Parathyroid adenoma (tissue), 2 donors: ENCODE results near the gene CCDC3.

ENCODE experiments used
- H2AFZ ChIP-seq: fragments of 300-600 bp; sonication (generic); one replicate; pipeline ENCODE4 v1.7.0; 2017; ENCODE audit warnings: antibody characterized with exemption, mild to moderate bottlenecking
- H3K27ac ChIP-seq: fragments of 300-600 bp; sonication (generic); one replicate; pipeline ENCODE4 v1.7.0; 2017
- H3K27me3 ChIP-seq: fragments of 300-600 bp; sonication (generic); one replicate; pipeline ENCODE4 v1.7.0; 2017; ENCODE audit warnings: low read length; ENCODE audit not compliant: control insufficient read depth, insufficient read depth
- H3K36me3 ChIP-seq: fragments of 300-600 bp; sonication (generic); one replicate; pipeline ENCODE4 v1.7.0; 2017; ENCODE audit warnings: low read length; ENCODE audit not compliant: control insufficient read depth, insufficient read depth
- H3K4me1 ChIP-seq: fragments of 300-600 bp; sonication (generic); one replicate; pipeline ENCODE4 v1.7.0; 2017; ENCODE audit warnings: control low read depth
- H3K4me2 ChIP-seq: fragments of 300-600 bp; sonication (generic); one replicate; pipeline ENCODE4 v1.7.0; 2017; ENCODE audit warnings: low read length
- H3K4me3 ChIP-seq: fragments of 300-600 bp; sonication (generic); one replicate; pipeline ENCODE4 v1.7.0; 2017; ENCODE audit warnings: low read depth, low read length
- H3K79me2 ChIP-seq: fragments of 300-600 bp; sonication (generic); one replicate; pipeline ENCODE4 v1.7.0; 2017; ENCODE audit warnings: control low read depth
- H3K9ac ChIP-seq: fragments of 300-600 bp; sonication (generic); one replicate; pipeline ENCODE4 v1.7.0; 2017; ENCODE audit warnings: mild to moderate bottlenecking
- H3K9me3 ChIP-seq: fragments of 300-600 bp; sonication (generic); one replicate; pipeline ENCODE4 v1.7.0; 2017; ENCODE audit warnings: low read length; ENCODE audit not compliant: control insufficient read depth
- CTCF ChIP-seq: fragments of 300-600 bp; sonication (generic); IDR thresholded peaks from one replicate; pipeline ENCODE4 v1.7.0; 2017; ENCODE audit warnings: antibody characterized with exemption, mild to moderate bottlenecking
- donor health status: primary hyperparathyroidism.

The CCDC3 gene

GRCh38 chr10:12890958-12891357 lies 110.6 kb downstream of the CCDC3 start:
- H3K4me2 ChIP-seq = no peak overlapping the region
- no peaks in the 10 kb centered on the region for H3K27me3 ChIP-seq
- no peaks in the 10 kb centered on the region for H3K36me3 ChIP-seq
- H3K4me1 ChIP-seq = no peaks in the 10 kb centered on the region
- H3K9me3 ChIP-seq = no peaks in the 10 kb centered on the region
- H3K27ac ChIP-seq = no peak overlapping the region
- no peak overlapping the region for H2AFZ ChIP-seq
- H3K79me2 ChIP-seq = no peaks in the 10 kb centered on the region
- no peak overlapping the region for H3K9ac ChIP-seq
- H3K4me3 ChIP-seq = no peak overlapping the region
- TF ChIP-seq CTCF = no peak

- Histone ChIP-seq H3K4me2 (no peak overlapping the region), H3K27ac (no peak overlapping the region), H3K27me3 (no peaks in the 10 kb centered on the region), H3K4me1 (no peaks in the 10 kb centered on the region), H2AFZ (no peak overlapping the region), H3K79me2 (no peaks in the 10 kb centered on the region), H3K9me3 (no peaks in the 10 kb centered on the region), H3K4me3 (no peak overlapping the region), H3K36me3 (no peaks in the 10 kb centered on the region), H3K9ac (no peak overlapping the region)
- no peak for TF ChIP-seq CTCF
Measured at GRCh38 chr10:12888470-12888869, 113.0 kb downstream of the CCDC3 start.

GRCh38 chr10:12887780-12888179 lies 113.7 kb downstream of the CCDC3 start:
- H3K9ac ChIP-seq = no peak overlapping the region
- H3K36me3 ChIP-seq = no peaks in the 10 kb centered on the region
- H3K27ac ChIP-seq = no peak overlapping the region
- no peak overlapping the region for H3K4me2 ChIP-seq
- H3K4me1 ChIP-seq = no peaks in the 10 kb centered on the region
- no peak overlapping the region for H3K4me3 ChIP-seq
- no peak overlapping the region for H2AFZ ChIP-seq
- H3K79me2 ChIP-seq = no peaks in the 10 kb centered on the region
- H3K27me3 ChIP-seq = no peaks in the 10 kb centered on the region
- no peak for TF ChIP-seq CTCF
- H3K9me3 ChIP-seq = no peaks in the 10 kb centered on the region

GRCh38 chr10:12884851-12885250 lies 116.7 kb downstream of the CCDC3 start:
- Histone ChIP-seq H3K9me3 (no peaks in the 10 kb centered on the region), H3K27me3 (no peaks in the 10 kb centered on the region), H3K36me3 (no peaks in the 10 kb centered on the region), H3K4me1 (no peaks in the 10 kb centered on the region), H3K9ac (no peak overlapping the region), H3K4me3 (no peak overlapping the region), H2AFZ (no peak overlapping the region), H3K4me2 (no peak overlapping the region), H3K79me2 (no peaks in the 10 kb centered on the region), H3K27ac (no peak overlapping the region)
- TF ChIP-seq CTCF = no peak

- H3K36me3 ChIP-seq = no peaks in the 10 kb centered on the region
- H3K27ac ChIP-seq = no peak overlapping the region
- no peak overlapping the region for H3K4me2 ChIP-seq
- H3K27me3 ChIP-seq = no peaks in the 10 kb centered on the region
- H3K4me1 ChIP-seq = no peaks in the 10 kb centered on the region
- H3K9me3 ChIP-seq = no peaks in the 10 kb centered on the region
- no peak overlapping the region for H2AFZ ChIP-seq
- no peak for TF ChIP-seq CTCF
- no peak overlapping the region for H3K9ac ChIP-seq
- no peak overlapping the region for H3K4me3 ChIP-seq
- no peaks in the 10 kb centered on the region for H3K79me2 ChIP-seq
Measured at GRCh38 chr10:12880423-12880822, 121.1 kb downstream of the CCDC3 start.
